NAMALWA (cell line): Measurements from ENCODE around the gene OMP.

Experiments
- DNase-seq: peaks from one replicate; pipeline ENCODE4 v3.0.0-alpha.2; 2015; ENCODE audit warnings: low spot score

Gene OMP

DNA sequence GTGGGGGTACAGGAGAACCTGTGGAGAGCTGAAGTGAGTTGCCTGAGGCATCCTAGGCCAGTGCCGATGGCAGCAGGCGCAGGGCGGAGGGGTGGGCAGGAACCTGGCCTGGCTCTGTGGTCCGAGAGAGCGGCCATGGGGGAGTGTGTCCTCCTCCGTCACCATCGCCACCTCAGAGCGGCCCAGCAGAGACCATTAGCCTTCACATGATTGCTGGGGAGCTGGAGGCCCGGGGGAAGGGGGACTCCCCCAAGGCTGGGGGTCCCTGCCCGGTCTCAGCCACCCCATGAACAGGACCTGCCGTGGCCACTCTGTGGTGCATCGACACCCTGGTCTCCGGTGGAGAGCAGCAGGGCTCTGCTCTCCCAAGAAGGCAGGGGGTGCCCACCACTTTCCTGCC, 4.1 kb downstream of the OMP start:
- no peak for DNase-seq

- DNase-seq, result no peak
Observed at GRCh38 chr11:77107950-77108349, 5.3 kb downstream of the OMP start.

GRCh38 chr11:77108436-77108835, 5.8 kb downstream of the OMP start:
- no peak for DNase-seq

DNA sequence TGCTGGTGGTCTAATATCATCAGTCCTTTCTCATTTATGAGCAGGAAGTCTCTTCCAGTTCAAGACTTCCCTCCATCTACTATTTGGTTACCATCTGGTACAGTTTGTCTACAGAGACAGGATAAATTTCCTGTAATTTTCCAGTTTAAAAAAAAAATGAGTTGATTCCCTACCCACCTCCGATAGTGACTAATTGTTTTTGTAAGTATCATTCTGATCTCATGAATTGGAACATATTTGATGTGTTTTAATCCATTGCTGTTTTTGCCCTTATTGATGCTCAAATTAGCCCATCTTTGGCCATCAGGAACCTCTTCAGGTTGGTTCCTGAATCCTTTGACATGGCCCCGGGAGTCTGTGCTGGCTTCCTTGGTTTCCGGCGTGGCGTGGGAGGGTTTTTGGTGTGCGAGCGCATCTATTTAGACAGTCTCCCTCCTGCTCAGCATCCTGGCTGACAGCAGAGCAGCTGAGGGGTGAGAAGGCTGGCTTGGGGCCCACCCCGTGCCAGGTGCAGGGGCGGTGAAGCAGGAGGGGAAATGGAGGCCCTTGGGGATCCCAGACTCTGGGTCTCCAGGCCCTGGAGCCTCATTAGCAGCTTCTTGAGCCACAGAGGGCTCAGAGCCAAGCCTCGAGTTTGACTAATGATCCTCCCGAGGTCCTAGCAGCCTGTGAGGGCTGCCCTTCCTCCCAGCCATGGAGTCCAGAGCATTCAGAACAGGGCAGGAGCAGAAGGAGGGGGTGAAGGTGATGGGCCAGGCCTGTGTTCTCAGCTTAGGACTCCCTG, 6.8 kb downstream of the OMP start:
- peak; percentile 14 for DNase-seq

- DNase-seq, result no peak
Observed at GRCh38 chr11:77110836-77111235, 8.2 kb downstream of the OMP start.

GRCh38 chr11:77111277-77111676, 8.6 kb downstream of the OMP start:
- no peak for DNase-seq

GRCh38 chr11:77111946-77112345, 9.3 kb downstream of the OMP start:
- no peak for DNase-seq

GRCh38 chr11:77112641-77113381, 10.2 kb downstream of the OMP start:
- no peak for DNase-seq

DNA sequence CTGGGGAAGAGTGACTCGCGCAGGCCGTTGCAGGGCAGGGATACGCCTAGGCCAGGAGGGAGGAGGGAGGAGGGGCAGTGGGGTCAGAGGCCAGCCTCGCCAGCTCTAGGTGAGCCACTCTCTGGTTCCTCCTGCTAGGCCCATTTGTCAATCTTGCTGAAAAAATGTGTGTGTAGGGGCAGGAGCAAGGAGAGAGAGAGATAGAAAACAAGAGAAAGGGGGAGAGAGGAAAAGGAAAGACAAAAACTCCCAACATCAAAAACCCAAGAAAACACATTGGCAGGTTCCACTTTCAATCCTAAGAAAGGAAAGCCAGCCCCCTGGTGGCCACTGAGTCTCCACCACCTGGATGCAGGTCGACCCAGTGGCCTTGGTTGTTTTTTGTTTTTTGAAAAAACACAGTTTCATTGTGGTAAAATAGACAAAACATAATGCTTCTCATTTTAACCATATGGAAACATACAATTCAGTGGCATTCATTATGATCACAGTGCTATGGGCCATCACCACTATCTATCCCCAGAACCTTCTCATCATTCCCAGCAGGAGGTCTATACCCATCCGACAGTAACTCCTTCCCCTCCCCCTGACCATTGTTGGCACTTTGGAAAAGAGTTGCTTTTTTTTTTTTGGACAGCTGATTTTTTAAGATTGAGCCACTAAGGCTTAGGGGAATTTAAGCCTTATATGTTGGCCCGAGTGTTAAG, 10.9 kb downstream of the OMP start:
- DNase-seq, result peak; percentile 46

DNA sequence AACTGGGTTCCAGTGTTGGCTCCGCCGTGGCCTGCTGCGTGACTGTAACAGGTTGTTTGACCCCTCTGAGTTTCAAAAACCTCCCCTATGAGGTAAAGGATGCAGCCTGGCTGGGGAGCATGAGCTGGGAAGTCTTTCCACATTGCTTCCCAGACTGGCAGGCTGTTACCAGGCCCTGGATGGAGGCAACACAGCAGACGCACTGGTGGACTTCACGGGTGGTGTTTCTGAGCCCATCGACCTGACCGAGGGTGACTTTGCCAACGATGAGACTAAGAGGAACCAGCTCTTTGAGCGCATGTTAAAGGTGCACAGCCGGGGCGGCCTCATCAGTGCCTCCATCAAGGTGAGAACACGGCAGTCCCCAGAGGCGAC, 11.4 kb downstream of the OMP start:
- no peak for DNase-seq

GRCh38 chr11:77115181-77115611, 12.6 kb downstream of the OMP start:
- DNase-seq, result peak; percentile 28

- no peak for DNase-seq
Observed at GRCh38 chr11:77115956-77116355, 13.3 kb downstream of the OMP start.

GRCh38 chr11:77117492-77117891, 14.9 kb downstream of the OMP start:
- no peak for DNase-seq

DNA sequence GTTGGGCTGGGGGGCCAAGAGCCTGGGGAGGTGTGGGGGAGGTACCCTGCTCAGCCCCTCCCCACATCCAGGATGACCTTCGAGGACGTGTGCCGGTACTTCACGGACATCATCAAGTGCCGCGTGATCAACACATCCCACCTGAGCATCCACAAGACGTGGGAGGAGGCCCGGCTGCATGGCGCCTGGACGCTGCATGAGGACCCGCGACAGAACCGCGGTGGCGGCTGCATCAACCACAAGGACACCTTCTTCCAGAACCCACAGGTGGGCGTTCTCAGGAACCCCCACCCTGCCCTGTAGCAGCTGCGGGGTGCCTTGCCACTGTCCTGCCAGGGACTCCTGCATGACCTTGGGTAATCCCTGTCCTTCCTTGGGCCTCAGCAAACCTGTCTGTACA, 15.4 kb downstream of the OMP start:
- no peak for DNase-seq

DNA sequence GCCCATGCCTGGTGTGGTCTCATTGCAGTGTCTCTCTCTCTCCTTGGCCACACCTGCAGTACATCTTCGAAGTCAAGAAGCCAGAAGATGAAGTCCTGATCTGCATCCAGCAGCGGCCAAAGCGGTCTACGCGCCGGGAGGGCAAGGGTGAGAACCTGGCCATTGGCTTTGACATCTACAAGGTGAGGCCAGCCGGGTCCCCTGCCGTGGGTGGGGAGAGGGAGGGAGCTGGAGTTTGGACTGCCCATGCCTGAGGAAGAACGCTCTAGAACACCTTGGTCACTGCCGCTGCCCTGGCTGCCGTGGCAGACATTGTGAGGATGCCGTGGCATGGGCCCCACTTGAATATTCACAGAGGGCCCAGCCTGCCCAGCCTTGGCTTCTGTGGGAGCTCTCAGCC, 16.3 kb downstream of the OMP start:
- DNase-seq, result no peak

GRCh38 chr11:77119531-77119936, 16.9 kb downstream of the OMP start:
- DNase-seq, result no peak

DNA sequence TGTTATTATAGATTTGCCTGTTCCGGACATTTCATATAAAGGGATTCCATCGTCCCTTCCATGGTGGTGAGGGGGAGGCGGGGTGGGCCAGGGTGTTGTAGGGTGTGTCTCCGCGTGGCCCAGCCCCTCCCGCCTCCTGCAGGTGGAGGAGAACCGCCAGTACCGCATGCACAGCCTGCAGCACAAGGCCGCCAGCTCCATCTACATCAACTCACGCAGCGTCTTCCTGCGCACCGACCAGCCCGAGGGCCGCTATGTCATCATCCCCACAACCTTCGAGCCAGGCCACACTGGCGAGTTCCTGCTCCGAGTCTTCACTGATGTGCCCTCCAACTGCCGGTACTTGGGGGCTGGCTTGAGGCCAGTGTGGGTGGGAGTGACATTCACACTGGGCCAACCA, 17.9 kb downstream of the OMP start:
- DNase-seq, result no peak

- no peak for DNase-seq
Observed at GRCh38 chr11:77121096-77121640, 18.5 kb downstream of the OMP start.

- DNase-seq, result no peak
Observed at GRCh38 chr11:77121876-77122575, 19.4 kb downstream of the OMP start.

GRCh38 chr11:77122576-77123212, 20.1 kb downstream of the OMP start:
- no peak for DNase-seq

DNA sequence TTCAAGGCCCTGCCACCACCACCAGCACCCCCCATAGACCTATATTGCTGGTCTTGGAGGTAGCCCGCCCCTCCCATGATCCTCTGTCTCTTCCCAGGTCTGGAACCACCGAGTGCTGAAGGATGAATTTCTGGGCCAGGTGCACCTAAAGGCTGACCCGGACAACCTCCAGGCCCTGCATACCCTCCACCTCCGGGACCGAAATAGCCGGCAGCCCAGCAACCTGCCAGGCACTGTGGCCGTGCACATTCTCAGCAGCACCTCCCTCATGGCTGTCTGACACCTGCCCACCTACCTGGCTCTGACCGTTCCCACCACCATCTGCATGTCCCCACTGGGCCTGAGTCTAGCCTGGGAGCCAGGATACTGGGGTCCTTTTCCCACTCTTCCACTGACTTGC, 21.0 kb downstream of the OMP start:
- no peak for DNase-seq

- no peak for DNase-seq
Observed at GRCh38 chr11:77124041-77124440, 21.4 kb downstream of the OMP start.
